GM12873 (cell line): ENCODE data around the gene NRARP.

Experiments used
- CTCF ChIP-seq: IDR thresholded peaks from 2 replicates; pipeline ENCODE4 v1.5.1; 2012; ENCODE audit warnings: low read depth, mild to moderate bottlenecking, moderate library complexity, low read length, control low read depth; ENCODE audit not compliant: insufficient read depth; ENCODE audit errors: missing control alignments

NRARP gene

GRCh38 chr9:137276473-137277328 lies 25.4 kb downstream of the NRARP start:
- no peak for TF ChIP-seq CTCF

GRCh38 chr9:137275588-137276472 lies 26.2 kb downstream of the NRARP start:
- TF ChIP-seq CTCF = no peak

GRCh38 chr9:137275203-137275587 lies 26.9 kb downstream of the NRARP start:
- no peak for TF ChIP-seq CTCF

GRCh38 chr9:137273611-137274320 lies 28.3 kb downstream of the NRARP start:
- no peak for TF ChIP-seq CTCF

- no peak for TF ChIP-seq CTCF
Measured at GRCh38 chr9:137273095-137273490, 29.0 kb downstream of the NRARP start.

GRCh38 chr9:137272241-137273094 lies 29.6 kb downstream of the NRARP start:
- TF ChIP-seq CTCF = no peak
